Measurements from ENCODE around the gene RAB11A. TPM values are rescaled to one million over a fixed set of nuclear protein-coding genes. Genes with fewer than 3 reads are reported as not detected.

RAB11A gene
- total and polyA plus RNA-seq, 2 of the 13 experiments (the other 11 are each of a cell fraction or from before 2014, with no cell fraction given), result 161 to 162 TPM

- TF ChIP-seq BATF2 (CRISPR knock-in tag; IDR thresholded peaks at IDR 0.05) (0 out of 2 replicates have a peak, but pooled peaks have one; percentile 18), PATZ1 (CRISPR knock-in tag; IDR thresholded peaks at IDR 0.05) (peak; percentile 64), ELF4 (CRISPR knock-in tag; IDR thresholded peaks at IDR 0.05; ENCODE audit: borderline replicate concordance) (no peak), ZNF292 (CRISPR knock-in tag; IDR thresholded peaks at IDR 0.05; ENCODE audit: borderline replicate concordance, low read depth) (0 out of 2 replicates have a peak, but pooled peaks have one; percentile 39)
Observed at GRCh38 chr15:65916664-65917406, 47.5 kb downstream of the RAB11A start (continued).

GRCh38 chr15:65917407-65917756 lies 48.1 kb downstream of the RAB11A start:
- Histone ChIP-seq H3K4me2 (ENCODE audit: low read depth, low read length) (no peak overlapping the region), H3K27me3 (ENCODE audit: control insufficient read depth in 1 of 2, insufficient read depth in 2 of 2, low read length in 2 of 2) (no peaks in the 10 kb centered on the region), H3K9ac (ENCODE audit: insufficient read depth, low read depth, low read length) (no peak overlapping the region), H3K9me3 (ENCODE audit: low read length) (no peaks in the 10 kb centered on the region), H3K36me3 (replicated peaks in 1 of 2; ENCODE audit: control insufficient read depth in 1 of 2, insufficient read depth in 2 of 2, low read length in 2 of 2) (no peaks in the 10 kb centered on the region), H3K27ac (ENCODE audit: extremely low read length, insufficient read depth, low read length) (no peak overlapping the region), H3K79me2 (ENCODE audit: insufficient read depth, low read length) (no peaks in the 10 kb centered on the region), H4K20me1 (ENCODE audit: insufficient read depth, low read length) (no peaks in the 10 kb centered on the region), H2AFZ (ENCODE audit: low read length) (no peak overlapping the region), H3K4me3 (replicated peaks in 1 of 3; ENCODE audit: insufficient read depth in 1 of 3, low read depth in 2 of 3, low read length in 3 of 3) (no peak overlapping the region), H3K4me1 (ENCODE audit: insufficient read depth, low read length) (peaks cover 15% of the 10 kb centered on the region)
- in situ Hi-C loops (cut with HindIII; ENCODE audit: extremely low pct_ligation_motif_present, low pct_unique_long_range_greater_than_20kb), result no loop called here
- intact Hi-C loops (cut with micrococcal nuclease; ENCODE audit: unreplicated experiment), result loop anchor here (5.0 to 10.0 kb wide), 2 partner anchors 167 to 275 kb away; no protein-coding TSS in a partner anchor
- no peak for DNase-seq (ENCODE audit: low spot score)
- FAIRE-seq, result no peak
- no CpG with 5 or more reads among the region's 3 CpGs for WGBS (ENCODE audit: low lambda C conversion rate)
- no TSS peak for BruUV-seq (replicated peaks)
- CTCF ChIA-PET (ENCODE audit: low intra/inter-chr PET ratio, low total read pairs), result interaction anchor here (1.3 kb wide), 2 partner anchors 167 to 370 kb away, joined by 3 to 4 read pairs; no protein-coding TSS in a partner anchor
- POLR2A ChIA-PET, result no interaction called here
- ATAC-seq, result no peak
- TF ChIP-seq ZNF660 (CRISPR knock-in tag; IDR thresholded peaks at IDR 0.05; ENCODE audit: borderline replicate concordance, low read depth) (no peak), SNAPC4 (CRISPR knock-in tag; IDR thresholded peaks at IDR 0.05) (no peak), MAFF (IDR thresholded peaks at IDR 0.05; ENCODE audit: low read depth, low read length) (no peak), ZNF12 (CRISPR knock-in tag; IDR thresholded peaks at IDR 0.05) (no peak), RBAK (CRISPR knock-in tag; IDR thresholded peaks at IDR 0.05) (no peak), MIXL1 (CRISPR knock-in tag; IDR thresholded peaks at IDR 0.05) (no peak), FOXA3 (CRISPR knock-in tag; IDR thresholded peaks at IDR 0.05) (no peak)

All from HepG2 (cell line).